AG09309 (cell line): Measurements from ENCODE around the gene RABGAP1L.

Source experiments
- DNase-seq: peaks from one replicate; pipeline ENCODE4 v3.0.0-alpha.2; 2010; ENCODE audit warnings: low read depth
- H3K4me3 ChIP-seq: 2 replicates; pipeline ENCODE4 v1.5.1; 2011; ENCODE audit warnings: mild to moderate bottlenecking, low read depth, low read length, moderate library complexity; ENCODE audit not compliant: control insufficient read depth
- TF ChIP-seq, protein P1 (sequence below): IDR thresholded peaks from 2 replicates; pipeline ENCODE4 v1.5.1; 2011; ENCODE audit warnings: mild to moderate bottlenecking, low read depth, low read length, inconsistent platforms; ENCODE audit not compliant: insufficient read depth, control insufficient read depth; ENCODE audit errors: missing control alignments

RABGAP1L gene

DNA sequence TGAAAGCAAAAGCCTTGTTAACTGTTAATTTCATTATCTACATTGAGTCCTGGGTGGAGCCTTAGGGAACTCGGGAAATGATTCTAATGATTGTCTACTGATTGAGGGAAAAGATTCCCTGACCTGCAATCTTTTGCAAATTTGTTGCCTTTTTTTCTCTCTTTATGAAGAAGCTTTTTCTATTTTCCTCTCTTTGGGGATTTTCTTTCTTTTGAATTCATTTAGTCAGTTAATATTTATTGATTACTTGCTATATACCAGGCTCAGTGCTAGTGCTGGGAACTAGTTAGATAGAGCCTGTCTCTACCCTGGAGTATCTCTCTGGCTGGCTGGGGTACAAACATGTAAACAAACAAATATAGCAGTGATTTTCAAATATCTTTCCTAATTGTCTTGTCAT lies 769.2 kb downstream of the RABGAP1L start:
- DNase-seq, result no peak
- no peak overlapping the region for H3K4me3 ChIP-seq
- TF ChIP-seq, protein P1, sequence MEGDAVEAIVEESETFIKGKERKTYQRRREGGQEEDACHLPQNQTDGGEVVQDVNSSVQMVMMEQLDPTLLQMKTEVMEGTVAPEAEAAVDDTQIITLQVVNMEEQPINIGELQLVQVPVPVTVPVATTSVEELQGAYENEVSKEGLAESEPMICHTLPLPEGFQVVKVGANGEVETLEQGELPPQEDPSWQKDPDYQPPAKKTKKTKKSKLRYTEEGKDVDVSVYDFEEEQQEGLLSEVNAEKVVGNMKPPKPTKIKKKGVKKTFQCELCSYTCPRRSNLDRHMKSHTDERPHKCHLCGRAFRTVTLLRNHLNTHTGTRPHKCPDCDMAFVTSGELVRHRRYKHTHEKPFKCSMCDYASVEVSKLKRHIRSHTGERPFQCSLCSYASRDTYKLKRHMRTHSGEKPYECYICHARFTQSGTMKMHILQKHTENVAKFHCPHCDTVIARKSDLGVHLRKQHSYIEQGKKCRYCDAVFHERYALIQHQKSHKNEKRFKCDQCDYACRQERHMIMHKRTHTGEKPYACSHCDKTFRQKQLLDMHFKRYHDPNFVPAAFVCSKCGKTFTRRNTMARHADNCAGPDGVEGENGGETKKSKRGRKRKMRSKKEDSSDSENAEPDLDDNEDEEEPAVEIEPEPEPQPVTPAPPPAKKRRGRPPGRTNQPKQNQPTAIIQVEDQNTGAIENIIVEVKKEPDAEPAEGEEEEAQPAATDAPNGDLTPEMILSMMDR, result no peak

DNA sequence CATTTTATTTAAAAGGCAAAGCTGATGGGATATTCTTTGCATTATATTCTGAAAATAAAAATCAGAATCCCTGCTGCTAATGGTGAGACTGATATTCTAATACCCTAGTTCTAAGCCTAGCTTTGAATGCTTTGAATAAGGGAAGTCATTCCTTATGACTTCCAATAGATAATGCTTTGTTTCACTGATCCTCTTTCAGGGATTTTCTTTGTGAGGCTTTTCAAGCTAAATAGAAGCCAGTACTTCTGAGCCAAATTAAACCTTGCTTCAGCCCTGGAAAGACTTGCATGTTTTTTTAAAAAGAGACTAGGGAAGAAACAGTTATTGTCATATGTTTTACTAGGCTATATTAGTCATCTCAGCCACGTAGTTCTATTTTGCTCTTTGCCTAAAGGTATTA lies 771.9 kb downstream of the RABGAP1L start:
- TF ChIP-seq, protein P1, result no peak
- H3K4me3 ChIP-seq, result no peak overlapping the region
- DNase-seq, result no peak

DNA sequence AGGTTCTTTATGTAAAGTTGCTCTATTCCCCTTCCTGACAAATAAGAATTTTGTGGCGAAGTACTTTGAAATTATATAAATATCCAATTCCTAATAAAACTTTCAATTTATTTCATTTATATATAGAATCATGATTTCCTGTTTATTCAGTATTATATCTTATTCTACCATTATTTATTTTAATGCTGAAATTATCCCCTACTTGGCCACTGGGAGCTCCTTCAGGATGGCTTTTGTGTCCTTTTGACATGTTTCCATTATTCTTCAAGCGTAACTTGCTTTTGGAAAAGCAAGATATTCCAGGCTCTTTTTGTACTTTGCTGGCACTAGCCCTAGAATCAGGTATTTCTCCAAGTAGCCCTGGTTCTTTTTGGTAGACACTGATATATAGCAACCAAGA lies 773.3 kb downstream of the RABGAP1L start:
- no peak for DNase-seq

DNA sequence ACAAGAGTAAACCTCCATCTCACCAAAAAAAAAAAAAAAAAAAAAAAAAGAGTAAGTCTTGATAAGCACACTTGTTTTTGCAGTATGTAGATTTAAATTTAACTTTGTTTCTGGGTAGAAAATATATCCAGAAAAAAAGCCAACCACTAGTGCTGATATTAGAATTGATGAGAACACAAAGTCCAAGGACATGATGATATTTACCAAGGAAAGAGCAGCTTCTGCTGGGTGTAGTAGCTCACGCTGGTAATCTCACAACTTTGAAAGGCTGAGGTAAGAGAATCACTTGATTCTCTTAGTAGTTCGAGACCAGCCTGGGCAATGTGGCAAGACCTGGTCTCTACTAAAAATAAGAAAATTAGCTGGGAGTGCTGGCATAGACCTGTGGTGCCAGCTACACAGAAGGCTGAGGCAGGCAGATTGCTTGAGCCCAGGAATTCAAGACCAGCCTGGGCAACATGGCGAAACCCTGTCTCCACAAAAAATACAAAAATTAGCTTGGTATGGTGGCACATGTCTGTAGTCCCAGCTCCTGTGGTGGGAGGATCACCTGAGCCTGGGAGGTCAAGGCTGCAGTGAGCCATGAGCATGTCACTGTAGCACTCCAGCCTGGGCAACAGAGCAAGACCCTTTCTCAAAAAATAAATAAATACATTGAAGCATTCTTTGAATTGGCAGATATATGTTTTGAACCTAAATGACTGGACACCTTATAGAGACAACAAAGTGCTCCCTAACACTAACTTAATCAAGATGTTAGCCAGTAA lies 776.8 kb downstream of the RABGAP1L start:
- H3K4me3 ChIP-seq, result no peak overlapping the region
- TF ChIP-seq, protein P1, result no peak
- no peak for DNase-seq

More for the DNA sequence above, 773.3 kb downstream of the RABGAP1L start:
- H3K4me3 ChIP-seq, result no peak overlapping the region
- TF ChIP-seq, protein P1, result no peak

DNA sequence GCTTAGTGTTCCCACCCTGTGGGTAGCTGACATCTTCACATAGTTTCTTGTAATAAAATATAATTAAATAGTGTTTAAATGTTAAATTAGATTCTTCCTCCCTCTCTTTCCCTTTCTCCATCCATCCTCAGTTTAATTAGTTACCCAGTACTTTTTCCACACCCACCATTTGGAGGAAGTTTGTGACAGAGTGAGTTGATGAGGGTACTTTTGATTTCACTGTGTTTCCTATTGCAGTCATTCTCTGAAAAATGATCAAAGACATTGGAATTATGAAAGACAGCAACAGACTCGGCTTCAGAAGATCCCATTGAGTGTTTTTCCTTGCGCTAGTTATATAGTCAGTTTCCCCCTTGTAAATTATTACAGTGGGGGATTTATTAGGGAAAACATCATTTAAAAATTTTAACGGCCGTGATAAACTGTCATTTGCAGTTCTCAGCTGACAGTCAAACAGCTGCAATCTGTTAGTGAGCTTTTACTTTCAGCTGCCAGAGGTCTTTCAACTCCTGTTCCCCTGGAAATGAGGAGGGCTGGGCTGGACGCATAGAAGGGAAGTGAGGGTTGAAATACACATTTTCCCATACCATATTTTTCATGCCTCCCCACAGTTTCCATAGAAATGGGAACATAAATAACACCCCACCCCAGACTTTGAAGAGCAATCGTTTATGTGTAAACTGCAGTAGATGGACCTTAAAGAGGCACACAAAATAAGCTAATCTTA lies 779.1 kb downstream of the RABGAP1L start:
- H3K4me3 ChIP-seq, result no peak overlapping the region
- TF ChIP-seq, protein P1, result no peak
- DNase-seq, result no peak

DNA sequence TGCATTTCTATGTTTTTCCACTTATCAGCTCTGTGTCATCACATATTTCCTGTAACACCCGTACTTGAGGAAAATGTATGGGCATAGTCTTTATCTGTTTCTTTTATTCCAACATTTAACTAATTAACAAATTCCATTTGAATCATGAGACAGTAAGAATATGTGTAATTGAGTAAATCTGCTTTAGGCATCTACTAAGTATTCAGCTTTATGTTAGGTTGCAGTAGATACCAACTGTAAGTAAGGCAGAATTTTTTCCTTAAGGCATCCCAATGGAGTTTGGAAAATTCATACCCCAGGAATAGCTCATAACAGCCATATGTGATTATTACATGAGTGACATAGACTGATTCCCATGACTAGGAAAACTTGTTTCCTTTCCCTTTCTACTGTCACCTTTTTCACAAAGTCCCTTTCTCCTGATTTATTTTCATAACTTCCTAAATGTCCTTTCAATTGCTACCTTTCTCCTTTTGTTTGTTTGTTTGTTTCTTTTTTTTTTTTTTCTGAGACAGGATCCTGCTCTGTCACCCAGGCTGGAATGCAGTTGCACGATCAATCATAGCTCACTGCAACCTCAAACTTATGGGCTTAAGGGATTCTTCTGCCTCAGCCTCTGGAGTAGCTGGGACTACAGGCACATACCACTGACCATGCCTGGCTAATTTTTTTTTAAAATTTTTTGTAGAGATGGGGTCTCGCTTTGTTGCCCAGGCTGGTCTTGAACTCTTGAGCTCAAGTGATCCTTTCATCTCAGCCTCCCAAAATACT lies 780.6 kb downstream of the RABGAP1L start:
- no peak for DNase-seq
- H3K4me3 ChIP-seq, result no peak overlapping the region
- TF ChIP-seq, protein P1, result no peak
